NCI-H446 treated with DMSO at 0.1 percent for 48 hours (cell line): ENCODE data around the gene IGF2R.
"Not testable (repeated sequence)": the region's sequence is repeated elsewhere in the genome, so short reads cannot be mapped to it uniquely, and the experiment has no call there.

Source experiments
- DNase-seq: peaks from one replicate; lab custom pipeline; 2025; lab: John Stamatoyannopoulos, UW

Gene IGF2R

GRCh38 chr6:159953091-159953601, 15.7 kb upstream of the IGF2R start:
- no peak for DNase-seq

- no peak for DNase-seq
These were observed 12.9 kb upstream of the IGF2R start for GRCh38 chr6:159955945-159956361.

- no peak for DNase-seq
These were observed 11.7 kb upstream of the IGF2R start for GRCh38 chr6:159957071-159957673.

- DNase-seq: no peak
These were observed 9.5 kb upstream of the IGF2R start for GRCh38 chr6:159959165-159959975.

GRCh38 chr6:159959976-159960384, 8.9 kb upstream of the IGF2R start:
- no peak for DNase-seq

GRCh38 chr6:159960485-159960884, 8.4 kb upstream of the IGF2R start:
- DNase-seq: no peak

- no peak for DNase-seq
These were observed 7.4 kb upstream of the IGF2R start for GRCh38 chr6:159961528-159961927.

GRCh38 chr6:159963111-159963510, 5.8 kb upstream of the IGF2R start:
- DNase-seq: no peak

- no peak for DNase-seq
These were observed 4.8 kb upstream of the IGF2R start for GRCh38 chr6:159964046-159964445.

- no peak for DNase-seq
These were observed 2.5 kb upstream of the IGF2R start for GRCh38 chr6:159966339-159966738.

- DNase-seq: no peak
These were observed 1.9 kb upstream of the IGF2R start for GRCh38 chr6:159966981-159967380.

GRCh38 chr6:159967621-159968020, 1.3 kb upstream of the IGF2R start:
- DNase-seq: not testable (repeated sequence)

- no peak for DNase-seq
These were observed 476 bp downstream of the IGF2R start for GRCh38 chr6:159969204-159969912.

- DNase-seq: no peak
These were observed 1.0 kb downstream of the IGF2R start for GRCh38 chr6:159969921-159970320.

- DNase-seq: no peak
These were observed 1.8 kb downstream of the IGF2R start for GRCh38 chr6:159970659-159971063.

GRCh38 chr6:159971341-159972178, 2.7 kb downstream of the IGF2R start:
- DNase-seq: no peak

- no peak for DNase-seq
These were observed 3.8 kb downstream of the IGF2R start for GRCh38 chr6:159972506-159973268.

GRCh38 chr6:159973406-159973805, 4.5 kb downstream of the IGF2R start:
- no peak for DNase-seq

GRCh38 chr6:159973951-159974350, 5.1 kb downstream of the IGF2R start:
- no peak for DNase-seq

GRCh38 chr6:159974932-159975331, 6.0 kb downstream of the IGF2R start:
- no peak for DNase-seq

- no peak for DNase-seq
These were observed 7.9 kb downstream of the IGF2R start for GRCh38 chr6:159976686-159977254.
